ENCODE data around the gene TRMU.
A peak's percentile ranks its signal among the peaks of the same experiment; 100 is the strongest.

Gene TRMU

DNA sequence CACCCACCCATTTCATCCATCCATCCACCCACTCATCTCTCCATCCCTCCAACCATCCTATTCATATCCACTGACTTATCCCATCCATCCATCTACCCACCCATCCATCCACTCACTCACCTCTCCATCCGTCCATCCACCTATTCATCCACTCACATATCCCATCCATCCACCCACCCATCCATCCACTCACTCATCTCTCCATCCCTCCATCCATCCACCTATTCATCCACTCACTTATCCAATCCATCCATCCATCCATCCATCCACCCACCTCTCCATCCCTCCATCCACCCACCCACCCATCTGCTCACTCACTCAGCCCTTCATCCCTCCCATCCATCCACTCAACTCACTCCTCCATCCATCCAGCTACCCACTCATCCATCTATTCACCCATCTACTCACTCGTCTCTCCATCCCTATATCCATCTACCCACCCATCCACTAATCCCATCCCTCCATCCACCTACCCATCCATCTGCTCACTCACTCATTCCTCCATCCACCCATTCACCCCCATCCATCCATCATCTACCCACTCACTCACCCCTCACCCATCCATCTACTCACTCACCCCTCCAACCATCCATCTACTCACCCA lies 36.2 kb downstream of the TRMU start:
- no peak for DNase-seq

DNA sequence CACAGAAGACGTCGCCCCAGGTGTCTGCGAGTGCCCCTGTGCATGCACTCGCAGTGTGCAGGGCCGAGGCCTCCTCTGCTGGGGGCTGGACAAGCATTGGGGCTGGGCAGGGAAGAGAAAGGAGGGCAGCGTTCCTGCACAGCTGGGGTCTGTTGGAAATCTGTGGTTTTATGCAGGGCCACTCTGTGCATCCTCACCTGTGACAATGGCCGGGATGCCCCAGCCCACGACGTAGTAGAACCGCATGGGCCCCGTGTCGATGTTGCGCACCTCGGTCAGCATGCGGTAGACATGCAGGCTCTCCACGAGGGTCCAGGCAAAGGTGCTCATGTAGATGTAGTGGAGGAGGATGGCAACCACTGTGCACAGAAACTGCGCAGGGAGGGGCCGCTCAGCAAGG lies 37.2 kb downstream of the TRMU start:
- DNase-seq: no peak

DNA sequence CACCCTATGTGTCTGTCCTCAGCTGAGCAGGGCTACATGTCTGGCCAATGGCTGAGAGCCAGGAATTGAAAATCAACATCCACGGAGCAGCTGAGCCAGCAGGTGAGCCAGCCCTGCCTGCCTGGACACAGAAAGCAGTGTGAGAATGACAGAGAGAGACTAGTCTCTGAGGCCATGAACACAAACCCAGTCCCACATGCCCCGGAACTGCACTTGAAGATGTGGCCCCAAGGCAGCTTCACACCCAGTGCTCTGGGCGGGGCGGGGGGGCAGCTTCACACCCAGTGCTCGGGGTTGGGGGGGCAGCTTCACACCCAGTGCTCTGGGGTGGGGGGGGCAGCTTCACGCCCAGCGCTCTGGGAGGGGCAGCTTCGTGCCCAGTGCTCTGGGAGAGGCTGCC lies 37.6 kb downstream of the TRMU start:
- DNase-seq: peak; percentile 34

DNA sequence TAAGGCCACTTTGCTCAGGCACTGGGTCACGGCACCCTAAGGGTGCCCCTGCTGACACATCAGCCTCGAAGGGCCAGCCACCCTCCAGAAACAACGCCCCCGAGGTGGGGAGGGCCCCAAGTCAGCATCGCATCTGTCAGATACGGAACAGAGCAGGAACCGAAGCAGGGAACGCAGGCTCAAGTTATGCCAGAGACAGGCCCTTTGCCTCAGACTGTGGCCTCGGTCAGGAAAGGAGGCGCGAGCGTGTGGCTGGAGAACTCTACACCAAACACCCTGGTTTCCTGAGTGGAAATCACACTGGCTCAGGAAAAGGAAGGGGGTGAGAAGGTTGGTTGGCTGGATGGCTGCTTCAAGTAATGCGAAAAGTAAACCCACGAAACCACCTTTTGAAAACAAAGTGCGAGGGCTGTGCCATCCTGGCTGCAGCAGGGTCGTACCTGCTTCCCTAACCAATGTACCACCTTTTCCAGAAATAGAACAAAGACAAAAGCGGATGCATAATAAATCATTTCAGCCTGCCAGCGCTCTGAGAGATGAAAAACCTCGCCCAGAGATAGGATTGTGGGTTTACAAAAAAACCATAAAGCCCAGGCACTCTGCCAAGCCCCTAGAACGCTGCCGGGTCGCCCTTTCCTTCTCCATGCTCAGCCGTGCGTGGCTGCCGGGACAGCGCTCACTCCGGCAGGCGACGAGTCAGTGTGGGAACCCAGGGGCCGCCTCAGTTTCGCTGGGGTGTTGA lies 38.6 kb downstream of the TRMU start:
- peak; percentile 13 for DNase-seq

DNA sequence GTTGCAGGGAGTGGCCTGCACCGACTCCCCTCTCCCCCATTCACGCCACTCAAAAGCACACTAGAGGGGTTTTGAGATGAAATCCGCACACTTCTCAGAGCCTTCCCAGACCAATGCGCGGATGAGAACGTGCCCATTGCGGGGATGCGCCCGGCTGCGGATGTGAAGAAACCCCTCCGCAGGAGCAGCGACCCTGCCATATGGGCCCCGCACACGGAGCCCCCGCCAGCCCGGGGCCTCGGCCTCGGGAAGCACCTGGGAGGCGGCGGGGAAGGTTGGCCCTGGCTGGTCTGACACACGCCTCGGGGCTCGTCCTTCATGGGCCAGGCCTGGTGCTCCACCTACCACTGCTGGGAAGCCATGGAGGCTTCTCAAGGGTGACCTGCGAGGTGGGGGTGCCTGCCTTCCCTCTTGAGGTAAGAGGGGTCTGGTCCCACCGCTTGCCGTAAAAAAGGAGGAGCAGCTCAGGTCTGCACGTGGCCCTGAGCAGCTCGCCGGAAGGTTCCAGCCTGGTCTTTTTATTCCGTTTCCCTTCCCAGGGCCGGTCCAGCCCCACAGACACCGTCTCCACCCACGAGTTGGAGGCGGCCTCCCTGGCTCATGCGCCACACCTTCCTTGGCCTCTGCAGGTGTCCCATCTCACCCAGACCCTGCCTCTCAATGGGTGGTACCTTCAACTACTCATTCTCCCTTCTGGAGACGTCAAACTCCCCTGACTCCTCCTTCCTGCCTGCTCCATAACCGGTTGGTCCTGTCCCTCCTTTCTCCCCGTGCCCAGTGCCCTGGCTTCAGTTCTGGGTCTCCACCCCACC lies 39.4 kb downstream of the TRMU start:
- no peak for DNase-seq

DNA sequence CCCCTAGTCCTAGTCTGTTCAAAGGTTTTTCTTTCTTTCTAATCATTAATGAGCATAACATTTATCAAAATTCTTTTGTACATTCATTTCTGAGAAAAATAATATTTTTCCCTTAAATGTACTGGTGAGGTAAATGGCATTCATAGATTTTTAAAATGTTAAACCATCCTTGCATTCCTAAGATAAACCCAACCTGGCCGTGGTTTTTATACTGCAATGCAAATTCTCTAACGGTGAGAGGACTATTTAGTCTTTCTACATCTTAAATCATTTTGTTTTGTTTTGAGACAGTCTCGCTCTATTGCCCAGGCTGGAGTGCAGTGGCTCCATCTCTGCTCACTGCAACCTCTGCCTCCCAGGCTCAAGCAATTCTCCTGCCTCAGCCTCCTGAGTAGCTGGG lies 40.6 kb downstream of the TRMU start:
- no peak for DNase-seq

DNA sequence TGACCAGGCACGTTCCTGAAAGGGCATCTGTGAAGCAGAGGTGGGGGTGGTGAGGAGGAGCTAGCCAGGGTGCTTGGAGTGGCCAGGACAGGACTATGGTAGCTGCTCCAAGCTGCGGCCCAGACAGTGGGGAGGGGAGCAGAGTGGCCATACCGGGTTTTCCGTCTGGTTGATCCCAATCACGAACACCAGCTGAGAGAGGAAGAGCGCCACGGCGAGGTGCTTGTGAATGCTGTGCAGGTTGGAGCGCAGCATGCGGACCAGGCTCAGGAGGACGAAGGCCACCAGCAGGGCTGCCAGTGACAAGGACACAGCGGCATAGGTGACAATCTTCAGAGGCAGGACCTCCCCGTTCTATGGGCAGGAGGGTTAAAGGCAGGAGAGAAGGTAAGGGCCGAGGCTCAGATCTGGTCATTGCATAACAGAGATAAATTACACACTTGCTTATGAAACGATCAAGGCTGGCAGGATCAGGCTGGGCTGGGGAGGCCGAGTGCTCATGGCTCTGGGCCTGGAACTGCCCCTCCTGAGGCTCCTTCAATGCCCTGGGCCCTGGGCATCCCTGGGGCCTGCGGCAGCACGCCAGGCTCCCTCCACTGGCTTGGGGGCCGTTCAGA lies 41.5 kb downstream of the TRMU start:
- no peak for DNase-seq

DNA sequence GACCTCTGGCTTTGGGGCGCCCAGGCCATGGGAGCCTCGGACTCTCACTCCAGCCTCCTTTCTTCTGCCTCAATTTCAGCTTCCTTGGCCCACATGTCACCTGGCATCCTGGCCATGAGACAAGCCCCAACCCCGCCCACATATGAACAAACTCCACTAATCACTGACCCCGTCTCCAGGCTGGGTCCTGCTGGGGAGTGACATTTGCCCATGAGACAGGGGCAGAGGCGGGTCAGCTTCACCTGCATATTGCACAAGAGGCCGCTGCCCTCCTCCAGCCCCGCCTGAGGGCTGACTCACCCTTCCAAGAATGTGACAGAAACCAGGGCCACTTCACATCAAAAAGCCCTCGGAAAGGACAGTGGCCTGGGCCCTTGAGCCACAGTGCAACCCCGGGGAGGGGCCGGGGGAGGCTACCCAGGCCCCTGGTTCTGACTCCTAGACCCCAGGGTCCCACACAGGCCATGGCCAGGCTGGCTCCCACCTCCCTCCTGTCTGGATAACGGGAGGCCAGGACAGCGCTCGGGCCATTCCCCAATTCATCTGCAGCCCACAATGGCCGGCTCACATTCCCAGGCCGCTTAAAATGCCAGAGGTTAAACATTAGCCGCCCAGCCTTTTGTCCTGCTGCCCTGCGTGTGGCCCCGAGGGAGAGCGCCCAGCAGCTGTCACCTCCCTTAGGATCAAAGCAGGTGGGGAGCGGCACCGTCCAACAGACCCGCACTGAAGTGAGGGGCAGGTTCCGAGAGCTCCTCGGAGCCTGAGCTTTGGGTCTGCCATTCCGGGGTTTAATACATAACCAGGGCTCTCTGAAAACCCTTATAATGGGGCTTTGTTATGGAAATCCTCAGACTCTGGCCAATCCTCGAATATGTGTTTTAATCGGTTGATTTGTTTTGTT lies 42.3 kb downstream of the TRMU start:
- DNase-seq: no peak

DNA sequence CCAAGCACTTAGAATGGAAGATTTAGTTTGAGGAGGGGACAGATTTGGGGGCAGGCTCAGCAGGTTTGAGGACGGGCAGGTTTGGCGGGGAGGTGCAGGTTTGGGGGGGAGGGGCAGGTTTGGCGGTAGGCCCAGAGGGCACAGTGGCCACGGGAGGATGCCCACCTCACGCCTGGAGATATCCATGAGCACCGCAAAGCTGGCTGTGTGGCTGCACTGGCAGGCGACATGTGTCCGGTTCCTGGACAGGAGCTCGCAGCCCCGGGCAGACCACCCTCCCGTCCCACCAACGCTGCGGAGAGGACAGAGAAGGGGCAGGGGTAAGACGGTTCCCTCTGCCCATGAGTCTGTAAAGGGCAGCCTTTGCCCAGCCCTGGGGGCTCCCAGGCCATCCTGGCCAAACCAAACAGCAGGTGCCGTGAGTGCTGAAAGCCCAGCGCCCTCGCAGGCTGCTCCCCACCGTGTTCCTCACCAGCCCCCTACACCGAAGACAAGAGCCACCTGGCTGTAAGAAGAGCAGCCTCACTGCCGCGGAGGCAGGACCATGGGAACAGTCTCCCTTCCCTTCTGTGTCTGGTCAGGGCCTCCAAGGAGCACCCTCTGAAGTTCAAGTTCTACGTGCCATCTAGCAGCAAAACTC lies 43.0 kb downstream of the TRMU start:
- DNase-seq: no peak

DNA sequence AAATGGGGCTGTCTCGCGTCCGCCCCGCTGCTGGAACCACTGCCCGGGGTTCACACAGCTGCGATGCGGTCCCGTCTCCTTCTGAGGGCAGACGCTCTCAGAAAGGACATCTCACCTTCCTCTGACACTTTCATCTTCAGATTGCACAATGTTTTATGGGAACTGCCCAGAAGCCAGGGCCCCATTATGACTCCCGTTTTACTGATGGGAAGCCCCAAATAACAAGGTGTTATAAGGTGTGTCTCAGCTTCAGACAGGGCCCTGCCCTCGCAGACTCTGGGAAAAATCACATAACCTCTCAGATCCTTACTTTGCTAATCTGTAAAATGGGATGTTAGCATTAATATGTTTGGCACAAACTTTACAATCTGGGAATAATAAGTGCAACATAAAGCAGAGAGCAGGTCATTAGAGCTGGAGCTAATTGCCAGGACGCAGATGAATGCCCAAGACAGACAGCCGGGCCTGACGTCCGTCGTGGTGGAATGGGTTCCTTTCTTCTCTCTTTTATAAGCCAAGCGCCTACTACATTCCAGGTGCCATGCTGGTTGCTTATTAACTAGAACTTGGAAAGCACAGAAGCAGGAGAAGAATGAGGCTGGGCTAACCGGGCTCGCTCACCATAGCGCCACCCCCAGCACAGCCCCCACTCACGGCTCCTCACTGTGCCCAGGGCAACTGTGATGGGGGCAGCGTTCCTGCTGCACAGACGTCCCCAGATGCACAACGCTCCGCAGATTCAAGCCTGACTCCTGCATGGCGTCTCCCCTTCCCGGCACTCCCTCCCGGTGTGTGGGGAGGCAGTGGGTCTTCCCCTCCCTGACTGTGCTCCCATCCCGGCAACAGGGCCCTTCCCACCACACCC lies 43.8 kb downstream of the TRMU start:
- DNase-seq: no peak

DNA sequence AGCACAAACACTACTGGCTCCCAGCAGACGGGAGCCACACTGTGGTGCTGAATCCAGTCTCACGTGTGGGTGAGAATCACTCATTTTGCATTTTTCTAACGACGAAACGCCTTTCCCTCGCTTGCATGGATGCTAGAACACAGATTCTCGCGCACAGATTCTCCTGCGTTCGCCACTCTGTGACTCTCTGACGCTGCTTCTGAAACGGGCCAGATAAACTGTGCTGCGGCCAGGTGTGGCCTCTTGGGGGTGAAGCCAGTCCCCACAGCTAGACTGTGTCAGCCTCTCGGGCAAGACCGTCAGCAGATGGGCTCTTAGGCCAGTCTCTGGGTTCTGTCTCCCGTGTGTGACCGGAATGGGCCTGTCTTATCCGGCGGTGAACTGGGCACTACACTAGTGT lies 44.6 kb downstream of the TRMU start:
- no peak for DNase-seq

DNA sequence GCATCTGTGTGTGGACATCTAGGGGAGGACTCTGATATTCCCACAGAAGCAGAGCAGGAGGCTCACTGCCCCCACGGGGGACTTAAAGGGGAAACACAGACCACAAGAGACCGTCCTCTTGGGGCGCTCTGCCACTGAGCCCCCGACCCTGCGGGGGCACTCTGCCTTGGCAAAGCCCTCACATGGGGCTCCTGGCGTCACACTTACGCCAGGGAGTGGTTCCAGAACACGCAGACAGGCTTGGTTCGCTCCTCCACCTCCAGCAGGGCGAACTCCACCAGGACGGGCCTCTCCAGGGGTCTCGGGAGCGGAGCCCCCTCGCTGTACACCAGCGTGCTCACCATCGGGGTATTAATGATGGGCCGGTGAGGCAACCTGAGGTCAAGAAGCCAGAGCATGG lies 45.1 kb downstream of the TRMU start:
- DNase-seq: no peak

DNA sequence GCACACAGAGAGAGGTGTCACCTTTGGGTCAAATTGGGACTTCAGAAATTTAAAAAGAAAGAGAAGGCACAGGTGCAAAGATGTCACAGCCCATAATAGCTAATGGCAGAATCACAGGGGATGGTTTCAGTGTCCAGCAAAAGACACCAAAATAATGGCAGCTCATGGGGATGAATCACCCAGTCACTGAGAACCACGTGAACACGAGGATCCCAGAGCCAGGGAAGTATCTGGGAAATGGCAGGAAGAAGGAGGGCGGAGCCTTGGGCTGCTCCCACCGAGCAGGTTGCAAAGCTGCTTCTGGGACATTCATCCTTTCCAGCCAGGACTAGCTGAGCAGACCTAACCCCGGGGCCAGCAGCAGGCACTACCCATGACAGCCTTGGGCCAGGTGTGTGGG lies 45.6 kb downstream of the TRMU start:
- no peak for DNase-seq

DNA sequence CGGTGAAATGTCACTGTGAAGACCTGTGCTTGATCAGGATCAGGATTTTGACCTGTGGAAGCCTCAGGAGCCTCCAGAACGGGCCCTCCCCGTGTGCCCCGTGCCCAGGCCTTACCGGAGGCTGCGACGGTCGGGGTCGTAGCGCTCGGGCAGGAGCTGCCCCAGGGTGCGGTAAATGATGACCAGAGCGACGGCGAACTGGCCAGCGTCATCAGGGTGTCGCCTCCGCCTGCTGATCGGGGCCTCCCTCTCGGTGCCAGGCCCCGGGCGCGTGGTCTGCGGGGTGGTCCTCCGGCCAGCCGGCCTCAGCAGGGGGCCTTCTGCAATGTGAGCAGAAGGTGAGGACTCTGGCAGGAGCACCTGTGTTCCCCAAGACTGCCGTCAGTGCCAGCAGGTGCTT lies 46.2 kb downstream of the TRMU start:
- DNase-seq: no peak

DNA sequence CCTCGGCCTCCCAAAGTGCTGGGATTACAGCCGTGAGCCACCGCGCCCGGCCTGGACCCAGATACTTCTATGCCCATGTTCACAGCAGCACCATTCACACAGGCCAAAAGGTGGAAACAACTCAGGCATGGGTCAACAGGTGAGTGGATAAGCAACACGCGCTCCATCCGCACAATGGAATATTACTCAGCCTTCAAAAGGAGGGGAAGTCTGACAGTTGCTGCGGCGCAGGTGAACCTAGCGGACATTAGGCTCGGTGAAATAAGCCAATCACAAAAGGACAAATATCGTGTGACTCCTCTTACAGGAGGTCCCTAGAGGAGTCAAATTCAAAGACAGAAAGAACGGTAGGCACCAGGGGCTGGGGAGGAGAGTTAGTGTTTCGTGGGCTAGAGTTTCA lies 47.0 kb downstream of the TRMU start:
- no peak for DNase-seq

DNA sequence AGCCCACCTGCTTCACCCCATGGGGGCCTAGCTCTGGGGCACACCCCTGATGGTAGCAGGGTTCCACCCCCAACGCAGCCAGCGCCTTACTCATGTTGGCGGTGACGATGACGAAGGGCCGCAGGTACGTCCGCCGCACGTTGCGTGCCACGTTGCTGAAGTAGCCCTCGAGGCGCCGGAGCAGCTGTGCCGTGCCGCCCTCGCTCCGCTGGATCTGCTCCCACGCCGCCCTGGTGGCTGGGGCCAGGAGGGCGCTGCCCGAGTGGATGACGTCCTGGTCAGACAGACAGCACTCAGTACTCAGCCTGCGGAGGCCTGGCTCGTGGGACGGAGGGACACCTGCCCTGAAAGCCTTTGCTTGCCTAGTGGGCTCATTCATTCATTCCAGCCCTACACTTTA lies 50.8 kb downstream of the TRMU start:
- DNase-seq: no peak

DNA sequence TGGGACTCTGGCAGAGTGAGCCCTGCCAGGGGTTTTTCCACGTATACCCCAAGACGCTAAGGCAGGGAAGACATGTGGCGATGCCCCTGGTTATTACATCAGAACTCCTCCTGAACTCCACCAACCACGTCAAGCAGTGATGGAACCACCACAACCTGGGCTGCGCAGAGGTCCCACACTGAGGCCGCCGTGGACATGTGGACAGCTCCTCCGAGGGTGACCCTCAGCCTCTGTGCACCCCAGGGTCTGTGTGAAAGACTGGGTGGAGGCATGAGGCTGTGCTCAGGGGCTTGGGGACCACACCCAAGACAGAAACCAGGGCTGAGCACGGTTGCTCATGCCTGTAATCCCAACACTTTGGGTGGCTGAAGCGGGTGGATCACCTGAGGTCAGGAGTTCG lies 52.2 kb downstream of the TRMU start:
- DNase-seq: no peak

DNA sequence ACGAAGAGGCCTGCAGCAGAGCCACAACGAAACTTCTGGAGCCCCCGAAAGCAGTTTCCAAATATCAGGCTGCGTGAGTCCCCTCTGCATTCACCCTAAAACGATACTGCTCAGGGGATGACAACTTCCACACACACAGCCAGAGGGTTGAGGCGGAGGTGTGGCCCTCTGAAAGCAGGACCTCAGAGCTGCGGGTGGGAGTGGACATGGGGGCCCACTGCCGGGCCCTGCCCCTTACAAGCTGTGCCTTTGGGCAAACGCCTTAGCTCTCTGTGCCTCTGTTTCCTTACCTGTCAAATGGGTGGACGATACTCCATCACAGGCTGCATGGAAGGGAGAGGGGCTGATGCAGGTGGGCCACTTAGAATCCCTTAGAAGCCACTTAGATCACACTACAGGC lies 53.1 kb downstream of the TRMU start:
- no peak for DNase-seq

DNA sequence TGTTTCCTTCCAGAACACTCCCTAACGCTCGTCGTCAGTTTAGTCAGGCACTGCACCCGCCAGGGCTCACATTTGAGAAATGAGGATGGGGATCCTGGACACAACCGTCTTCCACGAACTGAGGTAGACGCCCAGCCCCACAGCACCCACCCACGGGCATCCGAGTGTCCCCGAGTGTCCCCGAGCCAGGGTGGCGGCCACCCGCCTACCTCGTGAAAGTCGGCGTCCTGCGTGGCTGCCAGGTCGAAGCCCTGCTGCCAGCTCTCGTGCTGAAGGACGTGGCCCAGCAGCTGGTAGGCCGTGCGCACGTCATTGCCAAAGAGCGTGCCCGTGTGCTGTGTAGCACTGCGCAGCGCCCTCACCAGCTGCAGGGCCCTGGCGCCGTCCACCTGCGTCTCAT lies 53.6 kb downstream of the TRMU start:
- DNase-seq: no peak

DNA sequence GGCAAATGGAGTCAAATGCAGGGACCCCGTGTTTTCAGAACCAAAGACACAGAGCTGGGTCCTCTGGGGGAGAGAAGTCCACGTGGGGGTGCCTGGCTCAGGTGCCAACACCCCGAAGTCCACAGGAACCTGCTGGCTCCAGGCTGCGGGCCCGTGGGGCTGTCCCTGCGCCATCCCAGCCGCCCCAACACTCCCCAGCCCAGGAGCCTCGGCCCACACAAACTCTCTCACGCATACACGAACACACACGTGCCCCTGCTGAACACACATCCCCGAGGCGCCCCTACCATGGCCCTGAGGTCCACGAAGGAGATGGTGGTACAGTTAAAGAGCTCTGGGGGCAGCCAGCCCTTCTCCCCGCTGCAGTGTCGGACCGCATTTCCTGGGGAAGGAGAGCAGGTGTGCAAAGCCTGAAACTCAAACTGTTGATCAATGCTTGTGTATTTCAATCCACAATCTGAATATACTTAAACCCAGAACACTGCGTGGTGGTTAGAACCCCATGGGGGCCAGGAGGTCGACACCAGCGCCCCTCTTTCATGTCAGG lies 54.7 kb downstream of the TRMU start:
- no peak for DNase-seq
